HFFc6 (cell line): ENCODE results near the gene TBX5. TPM values are rescaled to one million over a fixed set of nuclear protein-coding genes. Genes with fewer than 3 reads are reported as not detected.

Experiments used
- DNase-seq: peaks from one replicate; pipeline ENCODE4 v3.0.0-alpha.2; 2018
- H3K27ac Mint-ChIP-seq: 2 replicates; pipeline ENCODE4 v1.8.0; 2020; ENCODE audit warnings: mild to moderate bottlenecking, mixed read lengths
- H3K27me3 Mint-ChIP-seq: 2 replicates; pipeline ENCODE4 v1.8.0; 2021; ENCODE audit warnings: mild to moderate bottlenecking, moderate library complexity, mixed read lengths; ENCODE audit not compliant: insufficient read depth
- H3K36me3 Mint-ChIP-seq: 2 replicates; pipeline ENCODE4 v1.8.0; 2021; ENCODE audit warnings: low read depth, mixed read lengths
- H3K4me1 Mint-ChIP-seq: 2 replicates; pipeline ENCODE4 v1.8.0; 2020; ENCODE audit warnings: low read depth, mixed read lengths
- H3K4me3 Mint-ChIP-seq: 2 replicates; pipeline ENCODE4 v1.8.0; 2020; ENCODE audit warnings: mild to moderate bottlenecking, moderate library complexity, mixed read lengths
- H3K9me3 Mint-ChIP-seq: 2 replicates; pipeline ENCODE4 v1.8.0; 2020; ENCODE audit warnings: mild to moderate bottlenecking, mixed read lengths
- CTCF ChIP-seq: fragments of 200-600 bp; sonication (generic); IDR thresholded peaks from 2 replicates; pipeline ENCODE4 v1.5.0; 2021; ENCODE audit warnings: antibody characterized with exemption, mild to moderate bottlenecking
- total RNA-seq, 6 experiments: library from RNA; stranded (reverse); fragmentation: NEBNext Ultra II Directional; extraction: Animal tissue kit (Norgen Biotek cat#: 25700); gene quantifications; 2 replicates in 1 of 6; 3 replicates in 5 of 6; pipeline ENCODE4 v1.2.3, GENCODE V29; 2021

TBX5 gene
- total RNA-seq, 6 experiments from 2014 or later = 20.7 to 27.8 (median 24.3) TPM

GRCh38 chr12:114411071-114411837, 5.3 kb upstream of the TBX5 start:
- no peaks in the 10 kb centered on the region for H3K9me3 Mint-ChIP-seq
- DNase-seq = no peak
- H3K4me3 Mint-ChIP-seq = peak overlapping the region; percentile 99
- TF ChIP-seq CTCF = no peak
- peak overlapping the region; percentile 92 for H3K27ac Mint-ChIP-seq
- peaks cover 51% of the 10 kb centered on the region for H3K4me1 Mint-ChIP-seq
- H3K27me3 Mint-ChIP-seq = peaks cover 7% of the 10 kb centered on the region
- peaks cover 12% of the 10 kb centered on the region for H3K36me3 Mint-ChIP-seq

GRCh38 chr12:114409852-114410600, 4.1 kb upstream of the TBX5 start:
- H3K27me3 Mint-ChIP-seq = peaks cover 10% of the 10 kb centered on the region
- H3K4me1 Mint-ChIP-seq = peaks cover 46% of the 10 kb centered on the region
- peak overlapping the region; percentile 99 for H3K4me3 Mint-ChIP-seq
- no peaks in the 10 kb centered on the region for H3K9me3 Mint-ChIP-seq
- H3K27ac Mint-ChIP-seq = peak overlapping the region; percentile 92
- DNase-seq = no peak
- no peak for TF ChIP-seq CTCF
- peaks cover 20% of the 10 kb centered on the region for H3K36me3 Mint-ChIP-seq

- no peaks in the 10 kb centered on the region for H3K9me3 Mint-ChIP-seq
- peak; percentile 28 for TF ChIP-seq CTCF
- peak overlapping the region; percentile 99 for H3K4me3 Mint-ChIP-seq
- H3K36me3 Mint-ChIP-seq = peaks cover 28% of the 10 kb centered on the region
- H3K27me3 Mint-ChIP-seq = peaks cover 10% of the 10 kb centered on the region
- H3K4me1 Mint-ChIP-seq = peaks cover 38% of the 10 kb centered on the region
- peak overlapping the region; percentile 92 for H3K27ac Mint-ChIP-seq
- no peak for DNase-seq
Measured at GRCh38 chr12:114408886-114409851, 3.2 kb upstream of the TBX5 start.

- no peak for DNase-seq
- H3K9me3 Mint-ChIP-seq = no peaks in the 10 kb centered on the region
- peaks cover 35% of the 10 kb centered on the region for H3K36me3 Mint-ChIP-seq
- peaks cover 36% of the 10 kb centered on the region for H3K4me1 Mint-ChIP-seq
- H3K27me3 Mint-ChIP-seq = peaks cover 14% of the 10 kb centered on the region
- peak overlapping the region; percentile 99 for H3K4me3 Mint-ChIP-seq
- H3K27ac Mint-ChIP-seq = peak overlapping the region; percentile 92
- TF ChIP-seq CTCF = no peak; the same call in 1 of the 2 replicates
Measured at GRCh38 chr12:114408471-114408885, 2.5 kb upstream of the TBX5 start.

- Mint-ChIP-seq H3K9me3 (no peaks in the 10 kb centered on the region), H3K27me3 (peaks cover 14% of the 10 kb centered on the region), H3K27ac (peak overlapping the region; percentile 92), H3K4me3 (peak overlapping the region; percentile 99), H3K36me3 (peaks cover 40% of the 10 kb centered on the region), H3K4me1 (peaks cover 32% of the 10 kb centered on the region)
- no peak for TF ChIP-seq CTCF
- peak; percentile 80 for DNase-seq
Measured at GRCh38 chr12:114407842-114408411, 2.0 kb upstream of the TBX5 start.
